Neural progenitor cell (in vitro differentiated cells): Measurements from ENCODE around the gene PITPNM3.

Experiments
- CTCF ChIP-seq: fragments of 200-600 bp; sonication (generic); IDR thresholded peaks from 2 replicates; pipeline ENCODE4 v1.5.1; 2017; ENCODE audit warnings: antibody characterized with exemption, mild to moderate bottlenecking
- EZH2 ChIP-seq: fragments of 200-600 bp; sonication (generic); IDR thresholded peaks from 2 replicates; pipeline ENCODE4 v1.6.1; 2017; ENCODE audit warnings: antibody characterized with exemption, mild to moderate bottlenecking, moderate library complexity

- TF ChIP-seq CTCF: no peak
- TF ChIP-seq EZH2: no peak
Measured at GRCh38 chr17:6596081-6596480, 39.7 kb upstream of the PITPNM3 start.
